ENCODE data around the gene CD7. TPM values are rescaled to one million over a fixed set of nuclear protein-coding genes. Genes with fewer than 3 reads are reported as not detected.

CD7 gene
- total and polyA plus RNA-seq, 9 of the 15 experiments (the other 6 are each of a cell fraction or from before 2014, with no cell fraction given): 0.21 to 0.35 TPM; not detected in 7

DNA sequence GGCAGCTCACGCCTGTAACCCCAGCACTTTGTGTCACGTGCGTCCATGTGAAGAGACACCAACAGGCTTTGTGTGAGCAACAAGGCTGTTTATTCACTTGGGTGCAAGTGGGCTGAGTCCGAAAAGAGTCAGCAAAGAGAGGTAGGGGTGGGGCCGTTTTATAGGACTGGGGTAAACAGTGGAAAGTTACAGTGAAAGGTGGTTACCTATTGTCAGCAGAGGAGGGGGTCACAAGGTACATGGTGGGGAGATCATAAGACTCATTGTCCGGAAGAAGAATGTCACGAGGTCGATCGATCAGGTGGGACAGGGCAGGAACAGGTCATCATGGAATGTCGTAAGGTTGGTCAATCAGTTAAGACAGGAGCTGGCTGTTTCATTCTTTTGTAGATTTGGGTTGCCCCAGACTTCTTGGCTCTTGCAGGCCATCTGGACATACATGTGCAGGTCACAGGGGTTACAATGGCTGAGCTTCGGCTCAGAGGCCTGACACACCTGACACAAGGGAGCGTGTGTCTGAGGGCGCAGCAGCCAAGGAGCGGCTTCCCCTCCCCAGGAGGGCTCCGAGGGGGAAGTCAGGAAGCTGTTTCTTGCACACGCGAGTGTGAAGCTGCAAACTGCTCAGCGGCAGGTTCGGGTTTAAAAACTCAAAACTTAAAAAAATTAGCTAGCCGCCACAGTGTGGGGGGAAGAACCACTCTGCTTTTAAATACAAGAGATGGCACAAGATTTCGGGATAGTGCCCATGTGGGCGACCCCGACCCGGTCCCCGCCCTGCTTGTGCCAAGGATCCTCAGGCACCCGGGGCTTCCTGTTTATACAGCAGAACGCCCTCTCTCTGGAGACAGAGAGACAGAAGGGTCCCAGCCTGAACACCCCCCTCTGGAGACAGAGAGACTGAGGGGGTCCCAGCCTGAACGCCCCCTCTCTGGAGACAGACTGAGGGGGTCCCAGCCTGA lies 29.2 kb upstream of the CD7 start (continued):
- TF ChIP-seq PML (IDR thresholded peaks at IDR 0.05; ENCODE audit: low read length): no peak
- peak; percentile 6; the same call in 1 of the 2 replicates for TF ChIP-seq ELF4 (CRISPR knock-in tag; IDR thresholded peaks at IDR 0.05)
- no peak for TF ChIP-seq BMI1 (IDR thresholded peaks at IDR 0.05; ENCODE audit: low read length)
- TF ChIP-seq, protein P1, sequence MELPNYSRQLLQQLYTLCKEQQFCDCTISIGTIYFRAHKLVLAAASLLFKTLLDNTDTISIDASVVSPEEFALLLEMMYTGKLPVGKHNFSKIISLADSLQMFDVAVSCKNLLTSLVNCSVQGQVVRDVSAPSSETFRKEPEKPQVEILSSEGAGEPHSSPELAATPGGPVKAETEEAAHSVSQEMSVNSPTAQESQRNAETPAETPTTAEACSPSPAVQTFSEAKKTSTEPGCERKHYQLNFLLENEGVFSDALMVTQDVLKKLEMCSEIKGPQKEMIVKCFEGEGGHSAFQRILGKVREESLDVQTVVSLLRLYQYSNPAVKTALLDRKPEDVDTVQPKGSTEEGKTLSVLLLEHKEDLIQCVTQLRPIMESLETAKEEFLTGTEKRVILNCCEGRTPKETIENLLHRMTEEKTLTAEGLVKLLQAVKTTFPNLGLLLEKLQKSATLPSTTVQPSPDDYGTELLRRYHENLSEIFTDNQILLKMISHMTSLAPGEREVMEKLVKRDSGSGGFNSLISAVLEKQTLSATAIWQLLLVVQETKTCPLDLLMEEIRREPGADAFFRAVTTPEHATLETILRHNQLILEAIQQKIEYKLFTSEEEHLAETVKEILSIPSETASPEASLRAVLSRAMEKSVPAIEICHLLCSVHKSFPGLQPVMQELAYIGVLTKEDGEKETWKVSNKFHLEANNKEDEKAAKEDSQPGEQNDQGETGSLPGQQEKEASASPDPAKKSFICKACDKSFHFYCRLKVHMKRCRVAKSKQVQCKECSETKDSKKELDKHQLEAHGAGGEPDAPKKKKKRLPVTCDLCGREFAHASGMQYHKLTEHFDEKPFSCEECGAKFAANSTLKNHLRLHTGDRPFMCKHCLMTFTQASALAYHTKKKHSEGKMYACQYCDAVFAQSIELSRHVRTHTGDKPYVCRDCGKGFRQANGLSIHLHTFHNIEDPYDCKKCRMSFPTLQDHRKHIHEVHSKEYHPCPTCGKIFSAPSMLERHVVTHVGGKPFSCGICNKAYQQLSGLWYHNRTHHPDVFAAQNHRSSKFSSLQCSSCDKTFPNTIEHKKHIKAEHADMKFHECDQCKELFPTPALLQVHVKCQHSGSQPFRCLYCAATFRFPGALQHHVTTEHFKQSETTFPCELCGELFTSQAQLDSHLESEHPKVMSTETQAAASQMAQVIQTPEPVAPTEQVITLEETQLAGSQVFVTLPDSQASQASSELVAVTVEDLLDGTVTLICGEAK (IDR thresholded peaks at IDR 0.05): no peak
- TF ChIP-seq, protein P1 (CRISPR knock-in tag; IDR thresholded peaks at IDR 0.05): no peak
- no peak for TF ChIP-seq SMAD2 (IDR thresholded peaks at IDR 0.05; ENCODE audit: low read depth, low read length)
- TF ChIP-seq HNRNPUL1 (IDR thresholded peaks at IDR 0.05; ENCODE audit: low read length): no peak
- no peak for TF ChIP-seq ZNF507 (tag; conservative IDR thresholded peaks at IDR 0.05)
- TF ChIP-seq IFI16 (CRISPR knock-in tag; IDR thresholded peaks at IDR 0.05): 0 out of 2 replicates have a peak, but pooled peaks have one; percentile 18

All from K562 (cell line).